GM19043 (cell line): Measurements from ENCODE around the gene BAK1.
"Not testable (repeated sequence)": the region's sequence is repeated elsewhere in the genome, so short reads cannot be mapped to it uniquely, and the experiment has no call there.

Experiments used
- ATAC-seq: cut with Tn5 transposase; IDR thresholded peaks from one replicate; pipeline ENCODE4 v1.9.1; 2021; ENCODE audit warnings: low read depth; ENCODE audit not compliant: unreplicated experiment

The BAK1 gene

GRCh38 chr6:33609019-33609418 is 28.9 kb upstream of the BAK1 start:
- ATAC-seq: no peak

GRCh38 chr6:33607784-33608161 is 27.7 kb upstream of the BAK1 start:
- ATAC-seq: no peak

GRCh38 chr6:33607126-33607783 is 27.2 kb upstream of the BAK1 start:
- ATAC-seq: no peak

GRCh38 chr6:33606642-33607041 is 26.6 kb upstream of the BAK1 start:
- no peak for ATAC-seq

- ATAC-seq: no peak
Measured at GRCh38 chr6:33604941-33605854, 25.1 kb upstream of the BAK1 start.

GRCh38 chr6:33602180-33602579 is 22.1 kb upstream of the BAK1 start:
- ATAC-seq: no peak

- ATAC-seq: no peak
Measured at GRCh38 chr6:33600761-33601160, 20.7 kb upstream of the BAK1 start.

- no peak for ATAC-seq
Measured at GRCh38 chr6:33599413-33599938, 19.4 kb upstream of the BAK1 start.

GRCh38 chr6:33597551-33598322 is 17.7 kb upstream of the BAK1 start:
- ATAC-seq: no peak

GRCh38 chr6:33596894-33597293 is 16.8 kb upstream of the BAK1 start:
- not testable (repeated sequence) for ATAC-seq

GRCh38 chr6:33595001-33595846 is 15.1 kb upstream of the BAK1 start:
- ATAC-seq: no peak

GRCh38 chr6:33593414-33593727 is 13.3 kb upstream of the BAK1 start:
- no peak for ATAC-seq

GRCh38 chr6:33592595-33593413 is 12.7 kb upstream of the BAK1 start:
- ATAC-seq: no peak

- ATAC-seq: no peak
Measured at GRCh38 chr6:33592280-33592594, 12.2 kb upstream of the BAK1 start.

GRCh38 chr6:33591424-33592032 is 11.5 kb upstream of the BAK1 start:
- no peak for ATAC-seq

GRCh38 chr6:33590531-33591198 is 10.6 kb upstream of the BAK1 start:
- no peak for ATAC-seq

GRCh38 chr6:33589731-33590530 is 9.9 kb upstream of the BAK1 start:
- no peak for ATAC-seq

- no peak for ATAC-seq
Measured at GRCh38 chr6:33589392-33589730, 9.3 kb upstream of the BAK1 start.
